HepG2 (cell line): ENCODE data around the gene FAM32A.

ENCODE experiments used
- GFI1 ChIP-seq: sonication (generic); formaldehyde crosslinking; IDR thresholded peaks from 2 replicates; pipeline ENCODE4 v1.5.0; 2020; ENCODE audit warnings: missing genetic modification reagents, mild to moderate bottlenecking, borderline replicate concordance
- KDM1A ChIP-seq: IDR thresholded peaks from 2 replicates; pipeline ENCODE4 v1.6.1; 2016; ENCODE audit warnings: missing compliant biosample characterization
- PATZ1 ChIP-seq: sonication (generic); formaldehyde crosslinking; IDR thresholded peaks from 2 replicates; pipeline ENCODE4 v1.4.0; 2020; ENCODE audit warnings: missing genetic modification reagents
- PAX8 ChIP-seq: sonication (generic); formaldehyde crosslinking; IDR thresholded peaks from 2 replicates; pipeline ENCODE4 v1.8.0; 2022; ENCODE audit warnings: mild to moderate bottlenecking, missing genetic modification reagents, borderline replicate concordance
- ZNF552 ChIP-seq: sonication (generic); formaldehyde crosslinking; IDR thresholded peaks from 2 replicates; pipeline ENCODE4 v1.9.0; 2022; ENCODE audit warnings: missing genetic modification reagents, mild to moderate bottlenecking, borderline replicate concordance
- ZNF724P ChIP-seq: sonication (generic); formaldehyde crosslinking; IDR thresholded peaks from 2 replicates; pipeline ENCODE4 v1.8.0; 2022; ENCODE audit warnings: missing genetic modification reagents, borderline replicate concordance

- TF ChIP-seq PATZ1 (CRISPR knock-in tag) (no peak), ZNF724P (no peak), GFI1 (CRISPR knock-in tag) (no peak), PAX8 (CRISPR knock-in tag) (no peak), ZNF552 (no peak), KDM1A (CRISPR knock-in tag) (no peak)
These were observed 48.8 kb upstream of the FAM32A start for GRCh38 chr19:16136185-16136999.
